GM12891 (cell line): ENCODE measurements around the gene GSTP1. TPM values are rescaled to one million over a fixed set of nuclear protein-coding genes. Genes with fewer than 3 reads are reported as not detected.

Source experiments
- DNase-seq: peaks from one replicate; pipeline ENCODE4 v3.0.0; 2011; ENCODE audit warnings: low spot score; ENCODE audit not compliant: insufficient read length
- FAIRE-seq: peaks from 2 replicates; lab custom pipeline; 2011; peaks lifted over from hg19 to GRCh38; lab: Jason Lieb, UNC
- PAX5 ChIP-seq: IDR thresholded peaks from 2 replicates; pipeline ENCODE4 v1.6.1; 2011; ENCODE audit warnings: low read length, moderate library complexity, mild to moderate bottlenecking; ENCODE audit not compliant: insufficient read depth, severe bottlenecking
- POLR2A ChIP-seq: IDR thresholded peaks from 2 replicates; pipeline ENCODE4 v1.6.1; 2011; ENCODE audit warnings: low read depth, low read length, control low read depth
- POLR2AphosphoS5 ChIP-seq: IDR thresholded peaks from 2 replicates; pipeline ENCODE4 v1.6.1; 2011; ENCODE audit warnings: low read depth, low read length, control low read depth
- POU2F2 ChIP-seq: IDR thresholded peaks from 2 replicates; pipeline ENCODE4 v1.6.1; 2011; ENCODE audit warnings: low read depth, mild to moderate bottlenecking, control low read depth, low read length, moderate library complexity
- SPI1 ChIP-seq: IDR thresholded peaks from 2 replicates; pipeline ENCODE4 v1.6.1; 2011; ENCODE audit warnings: low read depth, low read length, control low read depth
- TAF1 ChIP-seq: IDR thresholded peaks from 2 replicates; pipeline ENCODE4 v1.6.1; 2011; ENCODE audit warnings: low read depth, low read length, control low read depth
- polyA plus RNA-seq: library from polyadenylated mRNA; unstranded; fragments of >200 nt; gene quantifications from one replicate; pipeline ENCODE4 v1.2.1, GENCODE V29; 2012; ENCODE audit warnings: low read depth, missing spikeins, inconsistent platforms; ENCODE audit not compliant: missing spikeins

Gene GSTP1
- 813 TPM for polyA plus RNA-seq

DNA sequence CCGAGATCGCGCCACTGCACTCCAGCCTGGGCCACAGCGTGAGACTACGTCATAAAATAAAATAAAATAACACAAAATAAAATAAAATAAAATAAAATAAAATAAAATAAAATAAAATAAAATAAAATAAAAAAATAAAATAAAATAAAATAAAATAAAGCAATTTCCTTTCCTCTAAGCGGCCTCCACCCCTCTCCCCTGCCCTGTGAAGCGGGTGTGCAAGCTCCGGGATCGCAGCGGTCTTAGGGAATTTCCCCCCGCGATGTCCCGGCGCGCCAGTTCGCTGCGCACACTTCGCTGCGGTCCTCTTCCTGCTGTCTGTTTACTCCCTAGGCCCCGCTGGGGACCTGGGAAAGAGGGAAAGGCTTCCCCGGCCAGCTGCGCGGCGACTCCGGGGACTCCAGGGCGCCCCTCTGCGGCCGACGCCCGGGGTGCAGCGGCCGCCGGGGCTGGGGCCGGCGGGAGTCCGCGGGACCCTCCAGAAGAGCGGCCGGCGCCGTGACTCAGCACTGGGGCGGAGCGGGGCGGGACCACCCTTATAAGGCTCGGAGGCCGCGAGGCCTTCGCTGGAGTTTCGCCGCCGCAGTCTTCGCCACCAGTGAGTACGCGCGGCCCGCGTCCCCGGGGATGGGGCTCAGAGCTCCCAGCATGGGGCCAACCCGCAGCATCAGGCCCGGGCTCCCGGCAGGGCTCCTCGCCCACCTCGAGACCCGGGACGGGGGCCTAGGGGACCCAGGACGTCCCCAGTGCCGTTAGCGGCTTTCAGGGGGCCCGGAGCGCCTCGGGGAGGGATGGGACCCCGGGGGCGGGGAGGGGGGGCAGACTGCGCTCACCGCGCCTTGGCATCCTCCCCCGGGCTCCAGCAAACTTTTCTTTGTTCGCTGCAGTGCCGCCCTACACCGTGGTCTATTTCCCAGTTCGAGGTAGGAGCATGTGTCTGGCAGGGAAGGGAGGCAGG is at the start of gene GSTP1:
Gene GSTP1, plus strand, starts transcription at position 566 of the 958 bp plus-strand sequence. Its CDS starts 32 bp downstream, at position 598.
- FAIRE-seq, result peak; percentile 81
- peak; percentile 95 for TF ChIP-seq POLR2AphosphoS5
- no peak for TF ChIP-seq SPI1
- peak; percentile 94 for TF ChIP-seq POLR2A
- TF ChIP-seq TAF1, result peak; percentile 59; the same call in 1 of the 2 replicates
- no peak for TF ChIP-seq PAX5
- TF ChIP-seq POU2F2, result peak; percentile 83; the same call in 1 of the 2 replicates
- peak; percentile 76 for DNase-seq

DNA sequence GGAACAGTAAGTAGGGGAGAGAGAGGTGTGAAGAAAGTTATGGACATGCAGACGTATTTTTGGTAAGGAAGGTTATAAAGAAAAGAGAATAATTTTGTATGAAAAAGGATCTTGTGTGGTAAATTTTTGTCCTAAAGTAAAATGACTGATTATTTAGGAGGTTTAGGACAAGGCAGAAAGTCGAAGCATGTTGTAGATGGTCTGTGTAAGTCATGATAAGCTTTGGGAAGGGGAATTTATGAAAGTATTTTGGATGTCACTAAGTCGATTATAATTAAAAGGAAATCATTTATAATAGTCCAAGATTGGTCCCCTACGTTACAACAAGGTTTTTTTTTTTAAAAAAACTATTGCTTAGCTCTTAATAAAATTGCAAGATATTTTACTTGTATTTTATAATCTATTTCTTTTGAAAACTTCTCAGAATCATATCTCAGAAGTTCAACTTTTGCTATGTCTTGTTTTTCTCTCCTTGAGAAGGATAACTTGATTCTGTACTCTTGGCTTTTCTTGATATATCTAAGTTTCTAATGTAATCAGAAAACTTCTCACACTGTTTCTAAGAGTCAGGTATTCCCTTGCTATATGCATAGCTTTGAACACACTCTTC is 49.4 kb upstream of the GSTP1 start:
- DNase-seq (no peak), FAIRE-seq (no peak)
- TF ChIP-seq TAF1, result no peak
- no peak for TF ChIP-seq PAX5
- no peak for TF ChIP-seq POLR2AphosphoS5
- no peak for TF ChIP-seq POU2F2
- no peak for TF ChIP-seq POLR2A
- no peak for TF ChIP-seq SPI1

DNA sequence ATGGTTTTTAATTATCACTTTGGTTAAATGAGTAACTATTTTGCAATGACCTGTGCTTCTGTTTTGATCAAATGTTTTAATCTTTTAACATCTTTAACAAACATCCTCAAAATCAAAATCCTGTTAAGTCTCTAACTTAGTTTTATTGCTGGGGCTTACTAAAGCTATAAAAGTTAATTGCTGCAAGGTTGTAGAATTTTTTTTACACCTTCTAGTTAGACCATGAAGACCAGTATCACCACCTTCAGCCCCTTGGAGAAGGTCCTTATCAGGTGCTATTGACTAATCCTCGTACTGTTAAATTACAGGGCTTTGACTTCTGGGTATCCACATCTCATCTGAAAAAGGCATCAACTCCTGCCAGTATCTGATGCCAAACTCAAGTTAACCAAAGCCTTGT is 48.1 kb upstream of the GSTP1 start:
- FAIRE-seq, result no peak
- no peak for TF ChIP-seq POLR2AphosphoS5
- no peak for TF ChIP-seq POLR2A
- no peak for DNase-seq

DNA sequence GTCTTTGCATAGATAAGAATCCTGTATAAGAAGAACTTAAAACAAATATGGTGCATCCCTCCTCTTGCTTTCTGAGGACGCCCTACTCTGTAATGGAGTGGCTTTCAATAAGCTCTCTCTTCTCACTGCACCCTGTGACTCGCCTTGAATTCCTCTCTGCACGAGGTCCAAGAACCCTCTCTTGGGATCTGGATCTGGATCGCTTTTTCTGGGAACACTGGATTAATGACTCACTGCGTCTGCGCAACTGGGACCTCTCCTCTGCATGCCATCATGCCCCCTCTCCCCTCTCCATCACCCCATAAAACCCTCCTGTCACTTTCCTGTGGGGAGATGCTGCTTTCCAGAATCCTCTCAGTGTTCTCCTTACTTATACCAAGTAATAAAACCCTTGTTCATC is 45.3 kb upstream of the GSTP1 start:
- FAIRE-seq (no peak), DNase-seq (no peak)
- no peak for TF ChIP-seq POLR2AphosphoS5
- no peak for TF ChIP-seq TAF1
- TF ChIP-seq PAX5, result no peak
- TF ChIP-seq SPI1, result no peak
- TF ChIP-seq POLR2A, result no peak
- TF ChIP-seq POU2F2, result no peak

DNA sequence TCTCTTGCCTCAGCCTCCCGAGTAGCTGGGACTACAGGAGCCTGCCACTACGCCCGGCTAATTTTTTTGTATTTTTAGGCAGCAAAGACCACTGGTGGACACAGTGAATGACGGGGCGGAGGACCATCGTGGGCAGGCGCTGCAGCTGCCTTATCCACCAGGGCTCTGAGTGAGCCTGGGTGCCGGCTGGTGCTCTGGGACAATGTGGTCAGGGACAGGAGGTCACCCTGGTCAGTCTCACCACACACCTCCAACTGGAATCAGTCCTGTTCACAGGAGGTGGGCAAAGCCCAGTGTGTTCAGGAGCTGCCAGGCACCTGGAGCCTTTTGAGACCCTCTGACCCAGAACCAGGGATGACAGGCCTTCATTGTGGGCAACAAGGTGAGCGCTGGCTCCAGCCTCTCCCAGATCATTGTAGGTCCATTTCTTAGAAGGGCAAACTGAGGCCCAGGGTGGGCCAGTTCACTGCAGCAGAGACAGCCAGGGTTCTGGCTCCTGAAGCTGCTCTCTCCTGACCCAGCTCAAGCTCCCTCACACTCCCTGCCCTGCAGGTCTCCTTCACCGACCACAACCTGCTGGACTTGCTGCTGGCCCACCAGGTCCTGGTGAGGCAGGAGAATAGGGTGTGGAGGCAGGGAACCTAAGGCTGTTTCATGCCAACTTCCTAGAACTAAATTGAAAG is 44.6 kb upstream of the GSTP1 start:
- FAIRE-seq, result no peak
- no peak for DNase-seq
- TF ChIP-seq POU2F2, result no peak
- TF ChIP-seq SPI1, result no peak
- no peak for TF ChIP-seq TAF1

DNA sequence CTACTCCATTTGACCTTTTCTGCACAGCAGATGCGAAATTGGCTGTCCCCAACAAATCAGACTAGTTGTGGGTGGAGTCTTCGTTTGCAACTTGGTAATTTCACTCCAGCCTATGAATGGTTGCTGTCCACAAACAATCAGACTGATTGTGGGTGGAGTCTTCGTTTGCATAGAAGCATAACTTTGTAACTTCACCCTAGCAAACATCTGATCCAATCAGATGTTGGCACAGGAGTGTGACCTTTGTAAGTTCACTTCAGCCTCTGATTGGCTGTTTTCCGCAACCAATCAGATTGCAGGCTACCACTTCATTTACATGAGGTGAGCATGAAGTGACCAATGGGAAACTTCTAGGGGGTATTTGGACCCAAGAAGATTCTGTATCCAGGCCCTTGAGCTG is 44.1 kb upstream of the GSTP1 start:
- no peak for DNase-seq
- FAIRE-seq, result no peak
- no peak for TF ChIP-seq POU2F2
- no peak for TF ChIP-seq POLR2AphosphoS5
- TF ChIP-seq TAF1, result no peak
- no peak for TF ChIP-seq PAX5
- TF ChIP-seq POLR2A, result no peak
- no peak for TF ChIP-seq SPI1

DNA sequence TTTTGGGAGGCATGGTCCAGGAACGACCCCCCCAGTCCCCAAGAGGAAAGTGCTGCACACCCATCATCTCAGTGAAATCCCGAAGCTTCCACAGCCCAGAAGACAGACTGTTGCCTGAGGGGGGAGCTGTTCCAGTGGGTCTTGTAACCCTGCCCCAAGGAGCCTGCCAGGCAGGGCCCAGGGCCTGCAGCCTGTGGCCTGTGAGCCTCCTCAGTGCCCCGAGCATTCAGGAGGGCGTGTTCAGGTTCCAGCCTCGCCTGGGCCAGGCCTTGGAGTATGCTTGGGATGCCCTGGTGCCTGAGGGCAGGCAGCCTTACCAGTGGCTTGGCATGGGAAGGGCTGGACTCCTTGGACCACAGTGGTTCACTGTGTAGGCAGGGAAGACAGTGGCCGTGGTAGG is 42.4 kb upstream of the GSTP1 start:
- no peak for DNase-seq

DNA sequence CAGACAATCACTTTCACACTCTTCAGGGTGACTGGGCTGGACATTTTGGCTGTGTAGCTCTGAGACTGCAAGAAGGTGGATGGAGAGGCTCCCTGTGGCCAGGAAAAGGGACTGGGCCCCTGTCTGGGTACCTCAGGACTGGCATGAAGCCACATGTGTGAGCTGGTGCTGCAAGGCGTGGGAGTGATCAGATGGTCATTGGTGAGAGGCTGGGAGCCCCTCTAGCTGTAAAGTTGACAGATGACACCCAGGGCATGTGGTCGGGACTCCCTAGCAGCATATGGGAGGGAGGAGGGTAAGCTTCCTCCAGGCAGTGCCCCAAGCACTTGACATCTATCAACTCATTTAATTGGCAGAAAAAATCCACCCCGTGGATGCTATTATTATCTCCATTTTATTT is 41.4 kb upstream of the GSTP1 start:
- no peak for DNase-seq
- no peak for TF ChIP-seq TAF1
- TF ChIP-seq SPI1, result no peak
- no peak for FAIRE-seq

More for the DNA sequence above, 42.4 kb upstream of the GSTP1 start:
- TF ChIP-seq POLR2A (no peak), PAX5 (no peak), SPI1 (no peak), POLR2AphosphoS5 (no peak), TAF1 (no peak), POU2F2 (no peak)
- FAIRE-seq, result no peak

DNA sequence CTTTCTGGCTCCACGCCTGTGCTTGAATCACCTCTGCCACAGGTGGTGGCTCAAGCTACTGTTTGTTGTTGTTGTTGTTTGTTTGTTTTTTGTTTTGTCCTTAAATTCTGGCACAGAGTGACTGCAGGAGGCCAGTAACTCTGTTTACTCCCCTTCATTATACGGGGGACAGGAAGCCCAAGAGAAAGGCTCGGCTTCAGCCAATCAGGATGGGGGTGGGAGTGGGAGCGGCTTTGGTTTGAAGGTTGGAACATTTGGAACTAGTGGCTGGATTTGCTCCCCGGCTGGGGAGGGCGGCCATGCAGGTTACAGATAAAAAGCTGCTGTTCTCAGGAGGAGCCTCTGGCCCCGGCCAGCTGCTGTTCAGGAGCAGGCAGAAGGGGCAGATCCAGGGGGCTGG is 40.6 kb upstream of the GSTP1 start:
- TF ChIP-seq TAF1 (no peak), POLR2AphosphoS5 (no peak), POU2F2 (no peak), POLR2A (no peak), SPI1 (no peak), PAX5 (no peak)
- DNase-seq, result no peak
- no peak for FAIRE-seq

DNA sequence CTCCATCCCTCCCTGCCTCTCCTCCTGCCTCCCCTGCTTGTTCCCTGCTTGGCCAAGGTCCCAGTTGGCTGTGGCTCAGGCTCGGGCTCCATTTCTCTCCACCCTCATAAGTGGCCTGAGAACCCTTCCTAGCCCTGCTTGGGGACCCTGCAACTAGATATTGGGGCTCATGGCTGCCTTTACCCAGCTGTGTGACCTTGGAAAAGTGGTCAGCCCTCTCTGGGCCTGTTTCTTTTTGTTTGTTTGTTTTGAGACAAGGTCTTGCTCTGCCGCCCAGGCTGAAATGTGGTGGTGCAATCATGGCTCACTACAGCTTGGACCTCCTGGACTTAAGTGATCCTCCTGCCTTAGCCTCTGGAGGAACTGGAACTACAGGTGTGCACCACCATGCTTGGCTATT is 40.0 kb upstream of the GSTP1 start:
- no peak for DNase-seq
- FAIRE-seq, result no peak
- no peak for TF ChIP-seq PAX5
